Fibroblast of skin of left quadriceps (primary cell): ENCODE data around the gene UIMC1.
"Not testable (repeated sequence)": the region's sequence is repeated elsewhere in the genome, so short reads cannot be mapped to it uniquely, and the experiment has no call there.

ENCODE experiments used
- DNase-seq, 2 experiments: peaks; one replicate each; pipeline ENCODE4 v3.0.0-alpha.2; 2013; ENCODE audit warnings: low read depth in 2 of 2

Gene UIMC1

GRCh38 chr5:176872586-176872985, 134.0 kb downstream of the UIMC1 start:
- not testable (repeated sequence) for DNase-seq

- not testable (repeated sequence) for DNase-seq
Measured at GRCh38 chr5:176870644-176871043, 135.9 kb downstream of the UIMC1 start.

DNA sequence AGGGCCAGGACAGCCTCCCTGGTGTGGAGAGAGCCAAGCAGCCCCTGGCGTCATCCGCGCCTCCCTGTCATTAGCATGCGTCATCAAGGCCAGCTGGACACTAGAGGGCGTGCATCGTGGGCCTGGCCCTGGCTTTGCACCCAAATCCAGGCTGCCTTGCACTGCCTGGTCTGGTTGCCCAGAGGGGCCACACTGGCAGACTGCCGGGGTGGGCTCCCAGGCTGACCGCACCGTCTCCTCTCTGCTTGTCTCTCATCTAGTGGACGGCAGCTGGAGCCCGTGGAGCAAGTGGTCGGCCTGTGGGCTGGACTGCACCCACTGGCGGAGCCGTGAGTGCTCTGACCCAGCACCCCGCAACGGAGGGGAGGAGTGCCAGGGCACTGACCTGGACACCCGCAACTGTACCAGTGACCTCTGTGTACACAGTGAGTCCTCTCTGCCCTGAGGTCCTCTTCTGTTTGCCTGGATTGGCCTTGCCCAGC, 136.4 kb downstream of the UIMC1 start:
- DNase-seq, result no peak

DNA sequence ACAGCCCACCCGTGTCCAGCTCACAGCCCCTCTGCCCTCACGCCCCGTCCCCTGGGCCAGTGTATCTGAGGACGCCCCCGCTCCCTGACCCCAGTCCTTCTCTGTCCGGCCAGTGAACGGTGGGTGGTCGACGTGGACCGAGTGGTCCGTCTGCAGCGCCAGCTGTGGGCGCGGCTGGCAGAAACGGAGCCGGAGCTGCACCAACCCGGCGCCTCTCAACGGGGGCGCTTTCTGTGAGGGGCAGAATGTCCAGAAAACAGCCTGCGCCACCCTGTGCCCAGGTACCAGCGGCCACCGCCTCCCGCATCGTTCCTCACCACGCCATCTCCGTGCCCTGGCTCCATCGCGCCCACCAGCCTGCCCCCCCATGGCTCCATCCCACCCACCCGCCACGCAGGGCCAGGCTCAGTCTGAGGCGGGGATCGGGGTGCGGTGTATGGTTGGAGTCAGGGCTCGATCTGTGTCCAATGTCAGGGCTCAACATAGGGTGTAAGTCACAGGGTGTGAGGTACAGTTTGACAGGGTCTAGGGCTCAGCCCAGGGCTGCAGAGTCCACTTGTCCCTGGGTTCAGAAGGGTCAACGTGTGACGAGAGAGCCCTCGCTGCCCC, 137.0 kb downstream of the UIMC1 start:
- DNase-seq, result no peak

- no peak for DNase-seq
Measured at GRCh38 chr5:176868731-176869130, 137.8 kb downstream of the UIMC1 start.

DNA sequence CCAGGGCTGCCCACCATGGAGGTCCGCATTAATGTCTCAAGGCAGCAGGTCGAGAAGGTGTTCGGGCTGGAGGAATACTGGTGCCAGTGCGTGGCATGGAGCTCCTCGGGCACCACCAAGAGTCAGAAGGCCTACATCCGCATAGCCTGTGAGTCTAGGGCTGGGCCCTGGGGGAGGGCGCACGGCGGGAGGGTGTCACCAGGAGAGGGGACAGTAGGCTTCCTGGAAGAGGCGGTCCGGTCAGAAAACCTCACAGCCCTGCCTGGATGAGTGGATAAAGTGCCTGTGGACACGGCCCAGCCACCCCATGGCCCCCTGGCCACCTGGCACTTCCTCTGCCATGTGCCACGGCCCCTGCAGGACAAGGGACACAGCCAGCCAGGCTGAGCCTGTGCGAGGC, 138.5 kb downstream of the UIMC1 start:
- DNase-seq, result no peak

DNA sequence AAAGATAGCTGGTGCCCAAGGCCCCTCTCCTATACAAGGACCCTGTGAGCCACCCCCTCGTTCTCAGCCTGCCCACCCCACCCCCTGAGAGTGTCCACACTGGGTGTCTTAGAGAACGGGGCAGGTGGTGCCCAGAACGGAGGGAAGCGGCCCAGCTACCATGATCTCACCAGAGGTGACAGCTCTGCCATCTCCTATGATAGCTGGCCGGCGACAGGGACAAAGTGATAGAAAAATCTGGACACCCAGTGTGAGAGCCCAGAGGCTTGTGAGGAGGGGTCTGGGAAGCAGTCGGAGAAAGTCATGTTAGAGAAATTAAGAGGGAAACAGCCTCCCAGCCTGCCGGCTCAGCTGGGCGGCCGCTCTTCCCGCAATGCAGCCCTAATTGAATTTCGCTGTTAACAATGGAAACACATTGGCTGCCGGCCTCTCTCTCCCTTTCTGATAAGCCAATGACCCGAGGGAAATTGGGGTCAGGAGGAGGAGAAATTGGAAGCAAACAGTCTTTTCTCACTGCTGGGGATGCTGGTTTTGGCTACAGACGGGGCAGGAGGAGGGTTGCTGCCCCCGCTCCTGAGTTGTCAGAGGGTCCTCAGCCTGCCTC, 139.8 kb downstream of the UIMC1 start:
- DNase-seq, result no peak

- DNase-seq, result no peak
Measured at GRCh38 chr5:176865964-176866363, 140.6 kb downstream of the UIMC1 start.

DNA sequence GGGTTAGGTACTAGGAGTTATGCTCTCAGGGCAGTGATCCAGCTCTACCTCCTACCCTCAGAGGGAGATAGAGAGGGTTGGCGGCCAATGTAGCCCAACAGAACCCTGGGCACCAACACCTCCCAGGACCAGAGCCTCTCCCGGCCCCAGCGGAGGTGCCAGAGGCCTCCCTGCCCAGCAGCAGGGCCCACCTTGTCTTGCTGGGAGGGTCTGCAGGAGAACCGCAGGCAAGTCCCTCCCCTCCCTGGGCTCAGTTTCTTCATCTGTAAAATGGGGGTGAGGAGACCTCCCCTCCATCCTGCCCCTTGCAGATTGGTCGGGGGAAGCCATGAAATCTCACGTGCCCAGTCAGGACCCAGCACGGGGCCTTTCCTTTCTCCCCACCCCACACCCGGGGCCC, 141.8 kb downstream of the UIMC1 start:
- no peak for DNase-seq

DNA sequence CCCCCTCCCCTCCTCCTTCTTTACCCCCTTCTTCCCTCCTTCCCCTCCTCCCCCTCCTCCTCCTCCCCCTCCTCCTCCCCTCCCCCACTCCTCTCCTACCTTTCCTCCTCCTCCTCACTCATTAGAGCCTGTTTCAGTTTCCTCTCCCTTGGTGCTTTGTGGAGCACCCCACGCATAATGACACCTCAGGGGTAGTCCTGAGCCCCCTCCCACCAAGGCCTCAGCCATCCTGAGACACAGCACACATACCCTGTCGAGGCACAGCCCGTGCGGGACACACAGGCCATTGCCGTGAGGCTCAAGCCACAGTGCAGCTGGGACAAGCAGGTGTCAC, 142.8 kb downstream of the UIMC1 start:
- no peak for DNase-seq

DNA sequence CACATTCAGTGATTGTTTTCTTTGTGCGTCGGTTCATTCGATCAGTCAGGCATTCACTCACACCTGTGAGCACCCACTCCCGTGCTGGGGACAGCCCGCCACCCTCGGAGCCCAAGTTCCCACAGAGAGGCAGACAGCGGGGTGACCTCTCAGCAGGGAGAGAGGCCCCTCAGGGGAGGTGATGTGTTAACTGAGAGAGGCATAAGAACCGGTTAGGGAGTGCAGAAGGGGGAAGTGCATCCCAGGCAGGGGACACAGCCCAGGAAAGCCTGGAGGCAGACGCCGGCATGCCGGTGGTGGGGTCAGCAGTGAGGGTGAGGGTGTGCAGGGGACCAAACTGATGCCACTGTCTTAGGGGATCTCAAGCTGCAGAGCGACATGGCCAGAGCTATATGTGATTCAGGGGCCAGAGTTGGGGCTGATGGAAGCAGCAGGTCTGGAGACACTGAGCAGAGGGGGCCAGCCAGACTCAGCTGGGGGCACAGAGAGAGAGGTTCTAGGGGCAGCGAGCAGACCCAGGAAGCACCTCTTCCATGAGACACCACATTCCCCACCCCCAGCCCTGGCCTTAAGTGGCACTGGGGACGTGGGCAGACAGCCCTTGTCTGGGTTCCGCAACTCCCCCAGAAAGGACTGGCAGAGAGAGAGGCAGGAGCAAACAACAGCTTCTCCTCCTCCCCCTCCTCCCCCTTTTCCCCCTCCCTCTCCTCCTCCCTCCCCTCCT, 143.4 kb downstream of the UIMC1 start:
- no peak for DNase-seq

DNA sequence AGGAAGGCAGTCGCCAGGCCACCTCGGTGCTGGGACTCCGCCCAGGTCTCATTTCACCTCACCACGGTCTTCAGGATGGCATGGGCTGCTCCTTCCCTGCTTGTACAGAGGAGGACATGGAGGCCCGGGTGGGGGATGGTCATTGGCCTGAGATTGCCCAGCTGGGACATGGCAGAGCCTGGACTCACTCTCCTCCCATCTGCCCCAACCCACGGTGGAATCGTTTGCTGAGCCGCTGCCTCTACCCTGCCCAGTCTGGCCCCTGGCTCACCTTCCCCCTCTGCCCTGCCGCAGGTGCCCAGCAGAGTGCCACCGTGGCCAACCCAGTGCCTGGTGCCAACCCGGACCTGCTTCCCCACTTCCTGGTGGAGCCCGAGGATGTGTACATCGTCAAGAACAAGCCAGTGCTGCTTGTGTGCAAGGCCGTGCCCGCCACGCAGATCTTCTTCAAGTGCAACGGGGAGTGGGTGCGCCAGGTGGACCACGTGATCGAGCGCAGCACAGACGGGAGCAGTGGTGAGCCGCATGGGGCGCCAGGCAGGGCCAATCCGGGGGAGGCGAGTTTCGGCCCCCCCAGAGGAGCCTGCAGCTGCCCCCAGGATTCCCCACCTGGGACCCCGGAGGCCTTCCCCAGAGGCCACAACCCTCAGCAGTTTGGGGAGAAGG, 144.1 kb downstream of the UIMC1 start:
- no peak for DNase-seq

GRCh38 chr5:176861276-176861675, 145.3 kb downstream of the UIMC1 start:
- no peak for DNase-seq

GRCh38 chr5:176860381-176860780, 146.2 kb downstream of the UIMC1 start:
- no peak for DNase-seq

DNA sequence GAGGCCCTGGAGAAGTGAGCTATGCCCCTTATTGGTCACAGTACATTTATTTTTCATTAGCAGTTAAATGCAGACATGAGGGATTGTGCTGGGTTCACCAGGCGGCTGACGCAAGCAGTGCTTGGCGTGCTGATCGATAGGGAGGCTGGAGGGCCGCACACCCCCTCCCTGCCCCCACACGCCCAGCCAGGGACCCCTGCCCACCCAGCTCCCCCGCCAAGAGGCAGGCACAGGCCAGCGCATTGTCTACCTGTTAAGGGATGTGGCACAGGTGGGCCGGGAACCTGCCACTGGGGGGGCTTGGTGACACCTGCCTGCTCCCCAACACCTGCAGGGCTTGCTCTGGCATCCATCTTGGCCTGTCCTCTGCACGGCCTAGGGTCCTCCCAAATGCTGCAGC, 146.7 kb downstream of the UIMC1 start:
- no peak for DNase-seq

- DNase-seq, result no peak
Measured at GRCh38 chr5:176857894-176858273, 148.7 kb downstream of the UIMC1 start.

DNA sequence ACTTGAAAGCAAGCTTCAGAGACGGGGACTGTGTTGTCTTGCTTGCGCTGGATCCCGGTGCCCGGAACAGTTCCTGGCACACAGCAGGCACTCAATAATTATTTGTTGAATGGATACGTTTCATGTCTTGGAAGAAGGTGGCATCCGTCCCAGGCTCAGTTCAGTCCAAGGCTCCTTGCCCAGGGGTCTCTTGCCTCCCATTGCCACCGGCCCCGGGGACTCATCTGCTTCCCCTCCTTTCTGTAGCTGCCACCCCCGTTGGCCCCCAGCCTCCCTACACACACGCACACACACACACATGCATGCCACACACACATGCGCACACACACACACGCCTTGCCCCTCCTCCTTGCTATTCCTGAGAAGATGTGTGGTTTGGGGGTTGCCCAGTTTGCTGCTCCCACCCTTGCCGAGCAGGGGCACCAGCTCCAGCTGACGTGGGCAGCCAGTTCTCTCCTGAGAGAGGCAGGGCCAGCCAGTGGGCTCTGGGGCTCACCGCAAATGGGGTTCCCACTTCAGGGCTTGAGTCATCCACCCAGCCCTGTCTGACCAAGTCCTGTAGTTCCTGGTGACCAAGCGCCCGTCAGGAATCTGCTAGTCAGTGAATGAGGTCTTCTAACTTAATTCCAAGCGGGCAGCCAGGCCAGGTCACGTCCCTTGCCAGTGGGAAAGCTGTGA, 149.2 kb downstream of the UIMC1 start:
- DNase-seq, result no peak

DNA sequence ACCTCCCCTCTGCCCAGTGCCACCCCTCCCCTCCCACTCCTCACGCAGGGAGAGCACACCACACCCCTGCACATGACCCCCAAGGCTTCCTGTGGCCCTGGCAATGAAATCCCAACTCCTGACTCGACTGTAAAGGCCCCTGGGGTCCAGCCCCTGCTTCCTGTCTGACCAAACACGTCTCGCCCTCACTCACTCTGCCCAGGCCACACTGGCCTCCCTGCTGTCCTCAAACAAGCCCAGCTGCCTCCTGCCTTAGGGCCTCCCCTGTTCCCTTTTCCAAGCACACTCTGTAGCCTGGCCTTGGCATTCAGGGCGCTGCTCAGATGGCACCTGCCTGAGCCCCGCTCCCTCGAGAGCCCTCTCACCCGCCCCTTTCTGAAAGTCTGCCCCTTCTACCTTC, 149.8 kb downstream of the UIMC1 start:
- no peak for DNase-seq

DNA sequence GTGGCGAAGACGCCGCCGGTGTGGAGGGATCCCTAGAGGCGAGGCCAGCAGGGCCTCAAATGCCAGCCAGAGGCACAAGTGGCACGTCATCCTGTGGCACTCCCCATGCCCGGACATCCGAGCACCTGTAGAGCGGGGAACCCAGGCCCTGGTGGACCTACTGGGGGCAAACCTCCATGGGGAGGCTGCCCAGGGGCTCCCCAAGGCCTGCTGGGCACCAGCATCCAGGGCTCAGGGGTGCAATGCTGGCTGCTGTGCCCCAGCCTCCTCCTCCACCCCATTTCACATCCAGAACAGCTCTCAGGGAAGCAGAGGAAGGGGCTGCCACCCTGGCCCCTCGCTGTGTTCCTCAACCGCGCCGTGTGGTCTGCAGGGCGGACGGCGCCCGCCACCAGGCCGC, 151.0 kb downstream of the UIMC1 start:
- no peak for DNase-seq
